DND-41 (cell line): ENCODE results near the gene NAA16.

Experiments used
- EZH2 ChIP-seq: IDR thresholded peaks from 3 replicates; pipeline ENCODE4 v1.6.1; 2012; ENCODE audit warnings: borderline replicate concordance, low read depth, mild to moderate bottlenecking, moderate library complexity, low read length, inconsistent platforms; ENCODE audit not compliant: severe bottlenecking
- TF ChIP-seq, protein P1 (sequence below): IDR thresholded peaks from 2 replicates; pipeline ENCODE4 v1.5.1; 2012; ENCODE audit warnings: borderline replicate concordance, low read length, moderate library complexity, mild to moderate bottlenecking; ENCODE audit not compliant: poor library complexity, severe bottlenecking; ENCODE audit errors: extremely low read depth

GRCh38 chr13:41411522-41411921 is 100.5 kb downstream of the NAA16 start:
- no peak for TF ChIP-seq EZH2
- TF ChIP-seq, protein P1, sequence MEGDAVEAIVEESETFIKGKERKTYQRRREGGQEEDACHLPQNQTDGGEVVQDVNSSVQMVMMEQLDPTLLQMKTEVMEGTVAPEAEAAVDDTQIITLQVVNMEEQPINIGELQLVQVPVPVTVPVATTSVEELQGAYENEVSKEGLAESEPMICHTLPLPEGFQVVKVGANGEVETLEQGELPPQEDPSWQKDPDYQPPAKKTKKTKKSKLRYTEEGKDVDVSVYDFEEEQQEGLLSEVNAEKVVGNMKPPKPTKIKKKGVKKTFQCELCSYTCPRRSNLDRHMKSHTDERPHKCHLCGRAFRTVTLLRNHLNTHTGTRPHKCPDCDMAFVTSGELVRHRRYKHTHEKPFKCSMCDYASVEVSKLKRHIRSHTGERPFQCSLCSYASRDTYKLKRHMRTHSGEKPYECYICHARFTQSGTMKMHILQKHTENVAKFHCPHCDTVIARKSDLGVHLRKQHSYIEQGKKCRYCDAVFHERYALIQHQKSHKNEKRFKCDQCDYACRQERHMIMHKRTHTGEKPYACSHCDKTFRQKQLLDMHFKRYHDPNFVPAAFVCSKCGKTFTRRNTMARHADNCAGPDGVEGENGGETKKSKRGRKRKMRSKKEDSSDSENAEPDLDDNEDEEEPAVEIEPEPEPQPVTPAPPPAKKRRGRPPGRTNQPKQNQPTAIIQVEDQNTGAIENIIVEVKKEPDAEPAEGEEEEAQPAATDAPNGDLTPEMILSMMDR = peak; percentile 53
